Lower leg skin (tissue), 3 donors: ENCODE data around the gene LRIT1.

ENCODE experiments used
- CTCF ChIP-seq, 3 donors: fragments of 450-650 bp; IDR thresholded peaks; one replicate each; pipeline ENCODE4 v1.5.1; 2016; ENCODE audit warnings: antibody characterized with exemption in 3 of 3, mild to moderate bottlenecking in 3 of 3, moderate library complexity in 2 of 3
- POLR2A ChIP-seq, 2 donors: fragments of 450-650 bp; IDR thresholded peaks; one replicate each; pipeline ENCODE4 v1.6.1; 2016 to 2017; ENCODE audit warnings: antibody characterized with exemption in 2 of 2, mild to moderate bottlenecking in 1 of 2, moderate library complexity in 1 of 2

- TF ChIP-seq CTCF (IDR thresholded peaks at IDR 0.05) (no peak), POLR2A (IDR thresholded peaks at IDR 0.05) (no peak)
Measured at GRCh38 chr10:84185526-84186175, 55.7 kb downstream of the LRIT1 start.
